Pulmonary artery endothelial cell (primary cell): ENCODE results near the gene CXorf38. TPM values are rescaled to one million over a fixed set of nuclear protein-coding genes. Genes with fewer than 3 reads are reported as not detected.
A peak's percentile ranks its signal among the peaks of the same experiment; 100 is the strongest.
"Not testable (repeated sequence)": the region's sequence is repeated elsewhere in the genome, so short reads cannot be mapped to it uniquely, and the experiment has no call there.

ENCODE experiments used
- DNase-seq: peaks from one replicate; pipeline ENCODE4 v3.0.0-alpha.2; 2011; ENCODE audit warnings: low read depth, low spot score
- total RNA-seq: library from RNA; depleted of rRNA; stranded (reverse); fragments of >200 nt; gene quantifications from 2 replicates; pipeline ENCODE4 v1.2.3, GENCODE V29; 2014

Gene CXorf38
- total RNA-seq, 1 donor from 2014 or later: 14.3 TPM

DNA sequence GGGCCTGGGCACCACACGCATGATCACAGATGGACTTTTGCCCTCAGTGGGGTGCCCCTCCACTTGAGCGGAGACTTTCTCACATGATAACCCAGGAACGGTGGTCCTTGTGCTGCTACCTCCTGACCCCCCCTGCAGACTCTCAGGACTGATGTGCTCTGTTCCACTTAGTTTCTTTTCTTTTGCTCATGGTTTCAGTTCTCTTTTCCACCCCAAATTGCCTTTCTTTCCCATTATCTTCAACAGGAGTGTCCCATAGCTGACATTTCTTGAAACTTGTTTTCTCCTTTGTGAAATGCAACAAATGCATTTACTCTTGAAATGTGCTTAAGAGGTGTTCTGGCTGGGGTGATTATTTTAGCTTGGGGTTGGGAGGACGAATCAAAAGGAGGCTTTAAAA lies 15.2 kb downstream of the CXorf38 start:
- DNase-seq: no peak

GRCh38 chrX:40628506-40628905 lies 18.9 kb downstream of the CXorf38 start:
- no peak for DNase-seq

DNA sequence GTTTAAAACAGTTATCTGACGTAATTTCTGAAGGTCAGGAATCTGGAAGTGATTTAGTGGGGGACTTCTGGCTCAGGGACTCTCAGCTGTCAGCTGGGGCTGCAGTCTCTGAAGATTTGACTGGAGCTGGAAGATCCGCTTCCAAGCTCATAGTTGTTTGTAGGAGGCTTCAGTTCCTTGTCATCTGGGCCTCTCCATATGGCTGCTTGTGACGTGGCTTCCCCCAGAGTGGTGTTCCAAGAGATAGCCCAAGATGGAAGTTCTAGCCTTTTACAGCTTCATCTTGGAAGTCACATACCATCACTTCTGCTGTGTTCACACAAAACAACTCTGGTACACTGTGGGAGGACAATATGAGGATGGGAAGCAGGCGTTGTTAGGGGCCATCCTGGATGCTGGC lies 22.1 kb downstream of the CXorf38 start:
- no peak for DNase-seq

DNA sequence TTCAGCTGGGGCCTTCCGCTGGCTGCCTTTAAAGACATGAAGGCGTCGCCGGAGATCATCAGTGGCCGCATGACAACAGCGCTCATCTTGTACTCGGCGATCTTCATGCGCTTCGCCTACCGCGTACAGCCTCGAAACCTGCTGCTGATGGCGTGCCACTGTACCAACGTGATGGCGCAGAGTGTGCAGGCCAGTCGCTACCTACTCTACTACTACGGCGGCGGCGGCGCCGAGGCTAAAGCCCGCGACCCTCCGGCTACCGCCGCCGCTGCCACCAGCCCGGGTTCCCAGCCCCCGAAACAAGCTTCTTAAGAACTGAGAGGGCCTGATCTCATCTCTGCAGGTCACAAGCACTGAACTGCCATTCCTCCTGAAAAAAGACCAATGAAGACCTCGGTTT lies 23.7 kb downstream of the CXorf38 start:
- no peak for DNase-seq

- DNase-seq: no peak
Observed at GRCh38 chrX:40623139-40623536, 24.2 kb downstream of the CXorf38 start, which contains the start of gene MPC1L. Gene MPC1L, plus strand, starts transcription at chrX:40623428. Its CDS starts 138 bp downstream, at chrX:40623566.

DNA sequence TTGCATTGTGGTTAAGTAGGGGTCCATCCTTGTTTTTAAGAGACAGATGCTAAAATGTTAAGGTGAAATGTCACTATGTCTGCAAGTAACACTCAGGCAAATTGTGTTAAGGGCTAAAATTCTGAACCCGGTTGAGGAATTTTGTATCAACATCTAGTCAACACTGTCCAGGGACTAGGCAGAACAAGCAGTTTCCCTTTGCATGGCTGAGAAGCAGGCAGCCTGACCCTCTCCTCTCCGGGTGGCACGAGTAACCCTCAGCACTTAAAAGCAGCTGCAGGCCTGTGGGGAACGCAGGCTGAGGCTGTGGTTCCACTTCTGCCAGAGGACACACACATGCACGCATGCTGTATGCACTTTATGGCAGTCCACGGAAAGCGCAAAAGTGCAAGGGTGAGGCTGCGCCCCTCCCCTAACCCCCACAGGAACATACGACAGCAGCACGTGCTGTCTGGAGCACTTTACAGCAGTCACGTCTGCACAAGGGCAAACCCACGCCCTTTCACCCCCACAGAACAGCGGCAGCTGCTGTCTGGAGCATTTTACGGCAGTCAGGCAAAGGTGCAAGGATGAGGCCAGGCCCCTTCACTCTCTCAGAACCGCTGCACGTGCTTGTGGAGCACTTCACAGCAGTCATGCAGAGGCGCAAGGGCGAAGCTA lies 24.8 kb downstream of the CXorf38 start:
- no peak for DNase-seq

DNA sequence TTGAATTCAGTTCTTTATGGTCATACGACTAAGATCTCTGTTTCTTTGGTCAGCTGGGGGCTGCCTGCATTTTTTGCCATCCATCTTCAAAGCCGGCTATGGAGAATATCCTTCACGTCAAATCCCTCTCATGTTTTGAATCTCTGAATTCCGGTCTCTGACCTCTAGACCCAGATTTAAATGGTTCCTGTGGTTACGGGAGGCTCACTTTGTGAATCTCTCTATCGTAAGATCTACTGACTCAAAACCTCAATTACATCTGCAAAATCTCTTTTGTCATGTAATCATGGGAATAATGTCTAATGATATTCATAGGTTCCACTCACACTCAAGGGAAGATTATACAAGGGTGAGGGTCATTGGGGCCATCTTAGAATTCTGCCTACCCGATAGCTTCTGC lies 29.8 kb downstream of the CXorf38 start:
- DNase-seq: no peak

GRCh38 chrX:40615976-40616375 lies 31.4 kb downstream of the CXorf38 start:
- DNase-seq: no peak

DNA sequence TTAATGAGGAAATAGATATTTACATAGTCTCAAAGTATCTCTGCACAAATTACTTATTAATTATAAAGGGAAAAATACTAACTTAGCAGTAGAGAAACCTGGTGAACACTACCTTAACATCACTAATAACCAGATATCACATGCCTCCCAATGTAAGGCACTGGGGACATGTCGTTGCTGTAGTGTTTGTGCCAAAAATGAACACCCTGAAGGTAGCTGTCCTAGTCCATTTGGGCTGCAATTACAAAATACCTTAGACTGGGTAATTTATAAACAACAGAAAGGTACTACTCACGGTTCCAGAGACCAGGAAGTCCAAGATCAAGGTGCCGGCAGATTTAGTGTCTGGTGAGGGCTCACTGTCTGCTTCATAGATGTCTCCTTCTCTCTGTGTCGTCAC lies 34.9 kb downstream of the CXorf38 start:
- DNase-seq: no peak

DNA sequence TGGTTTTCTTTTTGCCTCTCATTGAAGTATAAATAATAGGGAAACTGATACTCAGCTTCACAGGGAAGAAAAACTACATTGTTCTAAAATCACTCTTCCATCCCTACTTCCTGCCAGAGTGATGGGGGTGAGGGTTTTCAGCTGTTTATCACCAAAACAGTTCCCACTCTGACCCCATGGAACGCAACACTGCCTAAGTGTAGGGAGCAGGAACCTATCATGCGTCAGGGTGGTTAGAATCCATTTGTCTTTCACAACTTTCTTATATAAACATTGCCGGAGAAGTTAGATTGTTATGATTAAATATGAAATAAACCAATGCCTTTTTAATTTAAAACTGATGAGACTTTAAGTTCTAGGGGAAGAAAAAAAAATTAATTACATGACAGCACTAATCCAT lies 40.0 kb downstream of the CXorf38 start:
- no peak for DNase-seq

- DNase-seq: no peak
Observed at GRCh38 chrX:40603446-40603845, 43.9 kb downstream of the CXorf38 start.

GRCh38 chrX:40589616-40590321 lies 57.6 kb downstream of the CXorf38 start:
- not testable (repeated sequence) for DNase-seq

DNA sequence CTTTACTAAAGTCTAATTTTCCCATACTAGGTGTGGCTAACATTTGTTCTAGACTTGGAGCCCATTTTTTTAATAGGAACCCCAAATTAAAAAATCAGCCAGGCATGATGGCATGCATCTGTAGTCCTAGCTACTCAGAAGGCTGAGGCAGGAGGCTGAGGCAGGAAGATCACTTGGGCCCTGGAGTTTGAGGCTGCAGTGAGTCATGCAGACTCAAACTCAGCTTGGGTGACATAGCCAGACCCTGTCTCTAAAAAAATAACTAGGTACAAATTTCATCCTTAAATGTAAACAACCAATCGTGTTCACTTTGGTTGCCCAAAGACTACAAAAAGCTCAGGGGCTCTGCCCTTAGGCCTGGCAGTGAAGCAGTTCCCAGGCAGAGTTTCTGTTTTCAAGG lies 59.7 kb downstream of the CXorf38 start:
- DNase-seq: not testable (repeated sequence)

DNA sequence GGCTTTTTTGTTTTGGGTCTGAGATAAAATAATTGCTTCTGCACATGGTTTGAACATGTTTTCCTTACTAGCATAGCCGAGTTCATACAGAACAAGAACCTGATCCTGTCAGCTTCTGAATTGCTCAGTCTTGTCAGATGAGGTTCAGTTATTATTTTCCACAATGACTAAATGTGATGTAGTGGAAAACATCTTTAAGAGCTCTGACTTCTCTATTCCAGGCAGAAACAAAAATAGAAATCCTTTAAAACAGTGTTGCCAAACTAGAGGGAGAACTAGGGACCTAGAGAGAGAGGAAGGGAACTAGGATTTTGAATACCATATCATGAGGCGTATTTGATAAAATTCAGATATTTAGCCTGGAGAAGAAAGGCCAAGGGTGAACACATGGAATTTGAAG lies 64.5 kb downstream of the CXorf38 start:
- DNase-seq: no peak

GRCh38 chrX:40582178-40582577 lies 65.2 kb downstream of the CXorf38 start:
- not testable (repeated sequence) for DNase-seq

- no peak for DNase-seq
Observed at GRCh38 chrX:40581336-40581920, 65.9 kb downstream of the CXorf38 start.

DNA sequence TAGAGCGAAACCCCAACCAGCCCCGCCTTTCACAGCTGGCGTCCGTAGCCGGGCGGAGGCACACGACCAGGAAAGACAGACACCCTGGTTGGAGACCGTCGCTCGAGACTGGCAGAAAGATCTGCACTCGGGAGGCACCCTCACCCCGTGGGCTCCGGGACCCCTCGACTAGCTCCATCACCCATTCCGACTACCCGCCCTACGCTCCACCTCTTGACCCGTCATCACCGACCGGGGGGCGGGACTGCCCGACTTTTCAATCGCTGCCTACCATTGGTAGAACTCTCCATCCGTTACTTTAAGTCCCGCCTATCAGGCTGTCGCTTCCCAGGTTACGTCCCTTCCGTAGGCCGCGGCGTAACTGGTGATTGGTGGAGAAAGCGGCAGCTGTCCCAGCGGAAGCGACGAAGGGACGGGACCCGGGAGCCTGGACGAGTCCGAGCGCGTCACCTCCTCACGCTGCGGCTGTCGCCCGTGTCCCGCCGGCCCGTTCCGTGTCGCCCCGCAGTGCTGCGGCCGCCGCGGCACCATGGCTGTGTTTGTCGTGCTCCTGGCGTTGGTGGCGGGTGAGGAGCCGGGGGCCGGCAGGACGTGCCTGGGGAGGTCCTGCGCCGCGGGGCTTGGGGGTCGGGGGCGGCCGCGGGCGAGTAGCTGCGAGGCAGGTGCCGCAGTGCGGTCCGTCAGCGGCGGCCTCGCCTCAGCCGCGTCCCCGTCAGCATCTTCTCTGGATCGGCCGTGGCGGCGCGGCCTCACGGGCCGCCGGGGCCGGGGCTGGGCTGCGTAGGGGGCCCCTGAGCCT lies 66.6 kb downstream of the CXorf38 start, which contains the start of gene ATP6AP2:
Gene ATP6AP2, plus strand, starts transcription at position 434 of the 799 bp plus-strand sequence. Its CDS starts 96 bp downstream, at position 530.
- peak; percentile 69 for DNase-seq

- DNase-seq: no peak
Observed at GRCh38 chrX:40579900-40580536, 67.3 kb downstream of the CXorf38 start.

DNA sequence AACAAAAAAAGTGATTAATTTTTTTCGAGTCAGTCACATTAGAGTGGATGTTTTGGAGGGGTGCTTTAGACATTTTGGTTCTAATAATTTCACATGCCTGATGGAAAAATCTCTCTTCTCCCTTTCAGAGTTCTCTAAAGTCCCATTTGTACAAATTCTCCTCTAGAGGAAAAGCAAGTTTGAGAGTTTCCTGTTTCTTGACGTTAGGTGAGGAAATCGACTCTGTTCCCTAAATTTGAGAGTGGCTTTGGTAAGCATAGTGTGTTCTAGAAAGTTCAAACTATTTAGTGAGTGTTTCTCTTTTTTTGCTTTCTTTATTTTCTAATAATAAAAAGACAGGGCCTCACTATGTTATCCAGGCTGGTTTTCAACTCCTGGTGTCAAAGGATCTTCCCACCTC lies 68.2 kb downstream of the CXorf38 start:
- DNase-seq: no peak

DNA sequence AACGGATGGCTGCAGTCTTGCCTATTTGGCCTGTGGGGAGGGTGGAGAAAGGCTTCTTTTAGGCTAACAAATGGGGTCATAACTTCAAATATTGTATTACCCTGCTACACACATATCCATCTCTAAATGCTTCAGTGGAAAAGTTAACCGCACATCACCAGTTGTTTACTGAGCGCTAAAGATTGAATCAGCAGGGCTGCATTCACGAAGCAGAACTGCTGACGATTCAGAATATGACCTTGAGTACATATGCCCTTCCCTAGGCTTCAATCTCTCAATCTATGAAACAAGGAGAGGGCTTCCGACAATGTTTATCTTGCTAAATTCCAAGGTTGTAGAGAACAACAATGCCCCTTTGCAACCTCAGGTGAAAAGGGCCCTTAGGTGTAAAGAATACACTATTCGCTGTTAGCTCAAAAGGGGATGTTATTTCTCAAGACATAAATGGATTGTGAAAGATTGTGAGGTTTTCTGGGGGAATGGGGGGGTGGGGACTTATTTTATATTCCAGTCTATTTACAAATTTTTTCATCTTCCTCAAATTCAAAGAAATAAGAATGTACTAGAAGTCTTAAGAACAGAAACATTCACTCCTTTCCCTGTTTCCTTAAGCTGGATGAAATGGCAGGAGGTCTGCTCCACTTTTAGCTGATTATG lies 69.2 kb downstream of the CXorf38 start:
- DNase-seq: no peak
